NCI-H2227 treated with DMSO at 0.1 percent for 48 hours (cell line): Measurements from ENCODE around the gene CEMIP2.
A peak's percentile ranks its signal among the peaks of the same experiment; 100 is the strongest.
"Not testable (repeated sequence)": the region's sequence is repeated elsewhere in the genome, so short reads cannot be mapped to it uniquely, and the experiment has no call there.

Source experiments
- DNase-seq: peaks from one replicate; lab custom pipeline; 2025; lab: John Stamatoyannopoulos, UW

Gene CEMIP2

DNA sequence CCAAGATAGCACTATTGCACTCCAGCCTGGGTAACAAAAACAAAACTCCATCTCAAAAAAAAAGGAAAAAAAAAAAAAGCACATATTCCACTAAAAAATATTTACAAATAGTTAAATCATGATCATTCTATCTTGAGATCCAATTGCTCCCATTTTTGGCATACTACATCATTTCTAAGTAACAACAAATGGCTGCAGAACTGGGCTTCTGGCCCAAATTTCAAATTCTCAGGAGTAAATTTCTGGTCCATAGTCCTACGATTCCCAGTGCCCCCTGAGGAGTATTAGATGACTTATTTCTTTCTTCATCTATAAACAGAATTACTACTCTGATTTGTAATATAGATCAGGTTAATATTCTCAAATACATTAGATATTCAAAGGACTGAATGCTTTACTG lies 62.1 kb downstream of the CEMIP2 start:
- DNase-seq, result no peak

- DNase-seq, result no peak
Measured at GRCh38 chr9:71704796-71705195, 63.5 kb downstream of the CEMIP2 start.

- no peak for DNase-seq
Measured at GRCh38 chr9:71703172-71703872, 65.0 kb downstream of the CEMIP2 start.

DNA sequence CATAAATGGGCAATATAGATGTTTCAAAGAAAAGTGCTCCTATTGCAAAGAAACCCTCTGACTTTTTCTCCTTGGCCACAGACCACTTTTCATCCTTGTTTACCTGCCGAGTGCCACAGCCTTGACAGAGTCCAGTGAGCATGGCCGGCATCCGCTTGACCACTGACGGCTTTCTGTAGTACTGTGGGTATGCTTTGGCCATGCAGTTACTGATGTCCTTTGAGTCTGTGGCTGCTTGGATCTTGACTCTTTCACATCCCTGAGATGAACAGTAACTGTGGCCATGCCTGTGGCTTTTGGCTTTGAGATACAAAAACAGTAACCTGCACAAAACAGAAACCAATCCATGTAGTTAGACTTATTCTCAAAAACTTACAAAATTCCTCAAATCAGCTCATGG lies 70.4 kb downstream of the CEMIP2 start:
- DNase-seq, result no peak

DNA sequence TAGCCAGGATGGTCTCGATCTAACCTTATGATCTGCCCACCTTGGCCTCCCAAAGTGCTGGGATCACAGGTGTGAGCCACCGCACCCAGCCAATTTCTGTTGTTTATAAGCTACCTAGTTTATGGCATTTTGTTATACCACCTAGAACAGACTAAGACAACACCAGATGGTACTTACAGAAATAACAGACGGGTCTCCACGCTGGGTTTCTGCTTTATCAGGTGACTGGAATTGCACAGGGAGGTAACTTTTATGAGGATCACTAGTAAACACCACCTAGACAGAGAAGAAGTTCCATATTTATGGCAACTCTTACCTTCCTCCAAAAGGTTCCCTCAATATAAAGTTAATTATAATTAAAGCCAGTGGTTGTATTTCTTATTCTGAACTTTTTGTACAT lies 74.0 kb downstream of the CEMIP2 start:
- no peak for DNase-seq

- no peak for DNase-seq
Measured at GRCh38 chr9:71693607-71694006, 74.7 kb downstream of the CEMIP2 start.

DNA sequence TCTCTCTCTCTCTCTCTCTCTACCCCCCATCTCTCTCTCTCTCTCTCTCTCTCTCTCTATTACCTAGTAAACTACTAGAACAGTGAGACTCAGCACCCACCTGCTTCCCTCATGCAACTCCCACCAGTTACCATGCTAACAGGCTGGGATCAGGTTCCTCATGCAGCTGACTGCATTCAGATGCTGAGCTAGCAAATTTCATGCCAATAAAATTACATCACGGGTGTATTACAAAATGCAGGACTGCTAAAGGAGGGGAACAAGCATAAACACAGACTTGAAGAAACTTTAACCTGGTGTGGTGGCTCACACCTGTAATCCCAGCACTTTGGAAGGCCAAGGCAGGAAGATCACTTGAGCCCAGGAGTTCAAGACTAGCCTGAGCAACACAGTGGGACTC lies 76.0 kb downstream of the CEMIP2 start:
- DNase-seq, result no peak

- DNase-seq, result not testable (repeated sequence)
Measured at GRCh38 chr9:71691576-71691975, 76.7 kb downstream of the CEMIP2 start.

GRCh38 chr9:71690689-71691435 lies 77.5 kb downstream of the CEMIP2 start:
- DNase-seq, result no peak

DNA sequence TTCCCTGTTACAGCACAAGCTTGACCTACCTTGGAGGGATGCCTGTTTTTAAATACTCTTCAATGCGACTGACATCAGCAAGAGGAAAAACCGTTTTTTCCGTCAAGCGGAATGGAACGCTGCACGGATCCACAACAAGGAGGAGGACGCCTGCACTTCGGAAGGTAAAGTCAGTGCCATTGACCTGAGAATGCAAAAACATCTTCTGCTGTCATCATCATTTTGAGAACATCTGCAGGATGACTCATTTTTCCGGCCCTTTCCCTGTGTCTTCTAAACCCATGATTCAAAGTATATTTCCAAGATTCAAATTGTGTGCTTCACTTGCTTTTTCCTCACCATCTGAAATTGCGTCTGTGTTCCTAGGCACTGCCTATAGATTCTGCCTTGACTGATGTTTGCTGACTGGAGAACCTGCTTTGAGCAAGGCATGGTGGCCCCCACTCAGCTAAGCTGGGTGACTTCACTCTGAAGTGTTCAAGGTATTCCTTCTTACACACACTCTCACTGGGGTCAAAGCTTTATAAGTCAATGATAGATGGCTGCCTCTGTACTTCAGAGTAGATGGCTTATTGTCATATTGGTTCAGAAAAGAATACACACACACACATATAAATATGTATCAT lies 78.1 kb downstream of the CEMIP2 start:
- DNase-seq, result no peak

DNA sequence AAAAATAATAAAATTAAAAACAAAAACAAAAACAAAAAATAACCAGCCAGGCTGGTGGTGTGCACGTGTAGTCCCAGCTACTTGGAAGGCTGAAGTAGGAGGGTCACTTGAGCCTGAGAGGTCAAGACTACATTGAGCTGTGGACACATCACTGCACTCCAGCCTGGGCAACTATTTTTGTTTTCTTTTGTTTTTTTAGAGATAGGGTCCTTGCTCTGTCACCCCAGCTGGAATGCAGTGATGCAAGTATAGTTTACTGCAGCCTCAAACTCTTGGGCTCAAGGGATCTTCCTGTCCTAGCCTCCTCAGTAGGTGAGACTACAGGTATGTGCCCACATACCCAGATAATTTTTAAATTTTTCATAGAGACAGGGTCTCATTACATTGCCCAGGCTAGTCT lies 80.6 kb downstream of the CEMIP2 start:
- DNase-seq, result no peak

- no peak for DNase-seq
Measured at GRCh38 chr9:71685988-71686387, 82.3 kb downstream of the CEMIP2 start.

GRCh38 chr9:71685394-71685793 lies 82.9 kb downstream of the CEMIP2 start:
- DNase-seq, result peak; percentile 4

GRCh38 chr9:71684566-71684965 lies 83.7 kb downstream of the CEMIP2 start:
- no peak for DNase-seq

DNA sequence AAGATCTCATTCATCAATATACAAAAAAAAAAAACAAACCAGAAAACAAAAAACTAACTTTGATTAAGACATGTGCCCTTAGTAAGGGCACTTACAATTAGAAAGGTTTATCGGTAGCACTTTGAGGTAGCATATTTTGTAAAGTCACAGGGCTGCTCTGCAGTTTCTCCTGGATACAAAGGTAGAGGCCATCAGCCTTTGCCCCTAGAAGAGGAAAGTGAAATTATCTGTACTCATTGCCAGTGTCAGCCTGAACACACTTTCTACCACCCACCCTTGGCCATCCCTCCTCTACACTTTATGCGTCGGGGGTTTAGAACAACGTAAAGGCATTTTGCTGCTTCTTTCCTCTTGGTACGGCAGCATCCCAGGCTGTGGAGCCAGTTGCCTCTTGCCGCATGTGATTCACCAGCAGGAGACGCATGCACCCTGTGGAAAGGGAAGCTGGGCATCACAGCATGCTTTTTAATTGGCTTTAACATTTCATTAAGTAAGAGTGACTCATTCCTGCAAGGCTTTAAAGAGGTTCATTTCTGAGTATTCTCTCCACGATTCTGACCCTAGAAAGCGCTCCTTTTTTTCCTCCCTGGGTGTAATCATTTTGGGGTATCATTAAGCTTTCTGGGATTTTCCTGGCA lies 84.6 kb downstream of the CEMIP2 start:
- peak; percentile 16 for DNase-seq

- peak; percentile 14 for DNase-seq
Measured at GRCh38 chr9:71681708-71682272, 86.5 kb downstream of the CEMIP2 start.

DNA sequence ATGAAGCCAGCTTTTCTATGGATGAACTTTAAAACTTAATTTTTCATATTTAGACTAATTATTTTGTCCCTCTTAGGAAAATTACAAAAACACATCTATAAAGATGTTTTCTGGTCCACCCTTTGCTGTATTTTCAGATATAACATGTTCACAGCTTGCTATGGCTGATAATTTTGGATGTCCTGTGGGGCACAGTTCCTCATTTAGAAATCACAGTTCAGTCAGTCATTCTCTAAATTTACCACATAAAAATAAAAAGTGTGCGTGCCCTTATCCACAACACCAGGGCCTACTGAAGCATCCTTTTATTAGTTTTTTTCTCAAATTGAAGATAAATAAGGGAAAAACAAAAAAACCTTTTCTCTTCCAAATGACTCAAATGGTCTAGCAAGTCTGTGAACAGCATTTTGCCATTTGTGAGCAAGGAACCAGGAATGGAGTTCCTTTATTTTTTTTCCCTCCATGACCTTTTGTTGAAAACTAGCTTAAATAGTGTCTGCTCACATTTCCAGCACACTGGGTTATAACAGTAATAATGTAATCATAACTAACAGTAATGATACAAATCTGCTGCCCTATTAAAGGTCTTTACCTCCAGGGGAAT lies 87.1 kb downstream of the CEMIP2 start:
- no peak for DNase-seq

DNA sequence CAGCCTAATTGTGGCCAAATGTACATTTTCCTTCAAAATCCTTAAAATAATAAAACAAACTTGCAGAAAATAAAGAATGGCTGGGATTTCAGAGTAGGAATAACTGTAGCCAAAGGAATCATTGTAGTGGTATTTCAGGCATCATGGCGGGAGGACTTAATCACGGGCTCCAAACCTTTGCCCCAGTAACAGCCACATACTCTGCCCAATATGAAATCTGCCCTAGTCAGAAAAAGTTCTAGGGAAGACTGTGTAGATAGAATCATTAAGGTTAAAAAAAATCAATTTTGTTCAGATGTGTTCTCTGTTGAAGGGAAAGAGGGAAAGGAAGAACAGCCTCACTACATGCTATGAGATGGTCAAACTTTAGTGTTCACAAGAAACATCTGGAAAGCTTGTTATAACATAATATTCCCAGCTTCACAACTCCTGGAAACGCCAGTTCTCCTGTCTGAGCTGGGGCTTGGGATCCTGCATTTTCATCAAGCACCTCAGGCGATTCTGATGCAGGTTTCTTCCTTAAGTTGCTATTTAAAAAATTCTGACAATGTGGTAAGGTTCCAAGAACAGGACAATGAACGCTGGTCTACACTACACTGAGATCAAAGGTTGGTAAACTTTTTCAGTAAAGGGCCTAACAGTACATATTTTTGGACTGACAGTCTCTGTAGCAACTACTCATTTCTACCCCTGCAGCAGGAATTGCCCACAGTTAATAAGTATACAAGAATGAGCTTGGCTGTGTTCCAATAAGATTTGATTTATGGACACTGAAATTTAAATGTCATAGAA lies 87.9 kb downstream of the CEMIP2 start:
- DNase-seq, result peak; percentile 19

- DNase-seq, result no peak
Measured at GRCh38 chr9:71678999-71679398, 89.3 kb downstream of the CEMIP2 start.

DNA sequence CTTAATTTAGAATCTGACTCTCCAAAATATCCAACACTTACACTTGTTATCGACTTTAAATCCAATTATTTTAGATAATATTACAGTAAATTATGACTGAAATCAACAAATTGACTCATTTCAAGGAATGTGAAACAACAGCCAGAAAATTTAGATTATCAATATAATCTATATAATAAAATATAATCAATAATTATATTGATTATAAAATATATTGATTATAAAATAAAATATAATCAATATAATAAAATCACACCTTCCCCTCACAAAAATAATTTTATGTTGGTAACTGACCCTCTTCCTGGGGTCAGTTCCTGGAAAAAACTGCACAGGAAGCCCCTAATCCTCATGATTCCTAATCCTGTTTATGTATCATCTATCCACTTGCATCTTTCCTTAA lies 91.1 kb downstream of the CEMIP2 start:
- DNase-seq, result no peak

- DNase-seq, result no peak
Measured at GRCh38 chr9:71676460-71676859, 91.9 kb downstream of the CEMIP2 start.
